Activated CD4-positive, CD25-positive, alpha-beta regulatory T cell treated with anti-CD3 and anti-CD28 coated beads, Interleukin-2, amount 50 U/mL, for 16 hours (primary cell): Measurements from ENCODE around the gene BGLAP.

Source experiments
- DNase-seq: peaks from one replicate; pipeline ENCODE4 v3.0.0-alpha.2; 2020; ENCODE audit warnings: low read depth, low spot score

The BGLAP gene

DNA sequence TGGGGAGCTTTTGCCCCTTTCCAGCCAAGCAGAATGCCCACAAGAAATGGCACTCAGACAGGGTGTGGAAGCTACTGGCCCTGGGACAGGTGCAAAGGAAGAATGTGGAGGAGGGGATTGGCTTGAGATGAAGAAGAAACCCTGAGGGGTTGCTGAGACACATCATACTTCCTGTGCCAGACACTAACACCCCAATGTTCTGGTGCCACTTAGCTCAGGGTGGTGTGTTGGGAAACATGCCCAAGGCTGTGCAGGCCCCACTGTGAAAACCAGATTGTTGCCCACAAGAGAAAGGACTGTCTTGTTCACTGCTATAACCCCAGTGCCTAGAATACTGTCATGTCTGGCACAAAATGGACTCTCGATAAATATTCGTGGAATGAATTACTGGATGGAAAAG, 15.7 kb downstream of the BGLAP start:
- no peak for DNase-seq

GRCh38 chr1:156258859-156259258, 16.9 kb downstream of the BGLAP start:
- DNase-seq: no peak

GRCh38 chr1:156259805-156260204, 17.8 kb downstream of the BGLAP start:
- DNase-seq: no peak

- DNase-seq: no peak
These were observed 18.9 kb downstream of the BGLAP start for GRCh38 chr1:156260896-156261295.

DNA sequence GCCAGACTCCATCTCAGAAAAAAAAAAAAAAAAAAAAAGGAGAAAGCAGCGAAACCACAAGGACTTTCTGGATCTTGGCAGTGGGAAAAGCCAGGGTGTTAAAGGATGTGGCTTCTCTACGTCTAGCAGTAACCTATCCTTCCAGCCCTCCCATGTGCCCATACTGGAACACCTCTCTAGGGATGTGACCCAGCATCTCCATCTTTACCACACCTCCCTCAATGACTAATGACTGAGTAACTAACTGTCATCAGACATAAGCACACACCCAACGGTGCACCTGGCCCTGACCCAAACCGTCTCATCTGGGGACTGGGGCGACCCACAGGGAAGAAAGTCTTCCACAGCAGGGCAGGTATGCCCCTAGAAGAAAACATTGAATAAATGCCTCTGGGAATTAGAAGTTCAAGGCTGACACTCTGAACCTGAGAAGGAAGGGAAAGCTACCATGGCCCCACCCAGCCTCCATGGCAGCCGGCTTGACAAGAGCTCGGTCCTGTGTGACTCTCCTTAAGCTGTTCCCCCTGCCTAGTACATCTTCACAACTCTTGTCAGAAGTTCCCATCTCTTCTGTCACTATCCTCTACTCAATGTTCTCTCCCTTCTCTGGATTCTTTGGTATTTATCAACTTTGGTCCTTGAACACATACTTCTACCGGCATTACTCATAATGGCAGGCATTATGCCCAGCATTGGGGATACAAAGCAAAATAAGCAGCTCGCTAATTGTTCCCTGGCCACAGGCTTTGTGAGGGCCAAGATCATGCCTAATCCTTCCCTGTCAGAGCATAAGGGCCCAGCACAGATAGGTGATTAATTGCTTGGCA, 20.7 kb downstream of the BGLAP start:
- DNase-seq: no peak

DNA sequence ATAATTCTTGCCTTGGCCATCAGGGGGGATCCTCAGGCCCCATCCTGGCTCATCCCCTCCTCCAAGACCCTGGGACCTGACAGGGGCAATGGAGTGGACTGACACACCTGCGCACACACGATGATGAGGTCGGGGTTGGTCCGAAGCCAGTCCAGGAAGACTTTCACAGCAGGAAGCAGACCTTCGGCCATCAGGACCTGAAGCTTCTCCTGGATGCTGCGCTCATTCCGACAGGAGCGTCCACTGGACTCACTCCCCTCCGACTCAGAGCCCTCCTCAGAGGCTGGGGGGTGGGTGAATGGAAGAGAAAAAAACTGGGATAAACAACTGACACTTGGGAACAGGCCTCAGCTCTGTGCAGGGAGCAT, 21.3 kb downstream of the BGLAP start:
- no peak for DNase-seq

DNA sequence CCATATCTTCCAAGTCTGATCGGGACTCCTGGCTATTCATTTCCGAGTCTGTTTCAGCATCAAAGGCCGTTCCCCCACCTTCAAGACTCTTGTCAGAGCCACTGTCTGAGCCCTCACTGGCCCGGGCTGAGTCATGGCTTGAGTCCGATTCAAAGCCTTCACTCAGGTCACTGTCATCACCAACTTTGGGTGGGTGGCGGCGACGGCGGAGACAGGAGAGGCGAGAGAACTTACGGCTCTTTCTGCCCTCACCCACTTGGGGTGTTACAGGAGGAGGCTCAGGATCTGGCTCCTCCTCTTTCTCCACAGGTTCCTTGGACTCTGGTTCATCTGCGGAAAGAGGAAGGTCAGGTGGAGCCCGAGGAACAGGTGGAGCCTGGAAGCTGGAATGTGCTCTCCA, 24.1 kb downstream of the BGLAP start:
- DNase-seq: no peak

DNA sequence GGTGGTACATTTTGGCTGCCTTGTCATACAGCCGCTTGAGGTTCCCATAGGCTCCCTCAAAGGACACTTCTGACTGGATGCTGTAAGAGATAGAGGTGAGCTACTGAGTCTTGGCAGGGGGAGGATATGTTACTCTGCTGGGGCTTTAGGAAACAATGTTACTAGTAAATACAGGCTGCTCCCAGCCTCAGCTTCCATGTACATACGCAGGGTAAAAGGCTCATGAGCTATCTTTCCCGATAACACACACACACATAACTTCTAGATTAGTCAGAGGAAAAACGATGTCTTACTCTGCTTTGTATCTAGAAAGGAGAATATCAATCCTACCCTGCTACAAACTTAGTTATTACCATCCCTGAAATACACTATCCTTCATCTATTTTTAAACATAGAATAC, 26.4 kb downstream of the BGLAP start:
- DNase-seq: no peak

DNA sequence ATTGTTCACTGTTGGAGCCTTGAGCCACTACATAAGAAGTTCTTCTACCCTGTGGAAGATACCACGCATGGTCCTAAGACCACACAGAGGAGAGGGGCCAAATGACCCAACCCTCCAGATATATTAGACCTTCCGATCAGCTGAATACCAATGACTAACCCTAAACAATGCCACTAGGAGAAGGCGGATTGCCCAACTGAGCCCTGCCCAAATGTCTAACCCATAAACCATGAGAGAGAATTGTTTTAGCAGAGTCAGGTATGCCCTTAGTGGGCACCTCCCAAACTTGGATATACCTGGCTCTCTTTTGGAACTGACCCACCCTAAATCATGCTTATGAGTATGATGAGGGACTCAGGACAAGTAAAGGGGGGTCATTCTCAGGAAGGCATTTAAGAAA, 28.3 kb downstream of the BGLAP start:
- DNase-seq: no peak

DNA sequence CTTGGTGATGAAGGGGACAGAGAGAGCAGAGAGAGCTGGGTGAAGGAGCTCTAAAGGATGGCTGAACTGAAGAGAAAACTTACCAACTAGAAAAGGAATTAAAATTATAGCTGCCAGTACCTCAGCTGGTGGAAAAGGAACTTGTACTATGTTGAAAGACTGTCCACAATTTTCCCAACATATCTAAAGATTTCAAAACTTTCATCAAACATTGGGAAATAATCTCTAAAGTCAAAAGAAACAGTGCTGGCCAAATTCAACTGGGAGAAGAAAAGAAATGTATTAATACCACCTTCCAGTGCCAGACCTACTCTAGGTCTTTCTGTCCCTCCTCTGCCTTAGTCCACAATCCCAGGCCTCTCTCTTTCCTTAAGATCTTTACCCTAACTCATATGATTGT, 34.5 kb downstream of the BGLAP start:
- DNase-seq: no peak

- DNase-seq: no peak
These were observed 35.0 kb downstream of the BGLAP start for GRCh38 chr1:156276966-156277381.

DNA sequence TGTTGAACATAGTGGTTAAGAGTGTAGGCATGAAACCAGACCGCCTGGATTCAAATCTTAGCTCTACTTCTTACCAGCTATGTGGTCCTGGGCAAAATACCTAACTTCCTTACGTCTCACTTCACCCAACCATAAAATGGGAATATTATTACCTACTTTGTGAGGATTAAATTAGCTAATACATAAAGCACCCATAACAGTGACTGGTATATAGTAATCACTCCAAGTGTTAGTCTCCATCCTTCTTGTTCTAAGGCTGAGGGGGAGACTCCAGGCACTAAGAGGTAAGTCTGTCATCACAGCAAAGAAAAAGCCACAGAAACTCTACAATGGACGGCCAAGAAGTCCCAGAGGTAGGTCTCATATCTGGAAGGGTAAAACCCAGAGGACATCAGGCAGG, 37.9 kb downstream of the BGLAP start:
- DNase-seq: no peak

GRCh38 chr1:156281281-156281680, 39.3 kb downstream of the BGLAP start:
- DNase-seq: no peak

DNA sequence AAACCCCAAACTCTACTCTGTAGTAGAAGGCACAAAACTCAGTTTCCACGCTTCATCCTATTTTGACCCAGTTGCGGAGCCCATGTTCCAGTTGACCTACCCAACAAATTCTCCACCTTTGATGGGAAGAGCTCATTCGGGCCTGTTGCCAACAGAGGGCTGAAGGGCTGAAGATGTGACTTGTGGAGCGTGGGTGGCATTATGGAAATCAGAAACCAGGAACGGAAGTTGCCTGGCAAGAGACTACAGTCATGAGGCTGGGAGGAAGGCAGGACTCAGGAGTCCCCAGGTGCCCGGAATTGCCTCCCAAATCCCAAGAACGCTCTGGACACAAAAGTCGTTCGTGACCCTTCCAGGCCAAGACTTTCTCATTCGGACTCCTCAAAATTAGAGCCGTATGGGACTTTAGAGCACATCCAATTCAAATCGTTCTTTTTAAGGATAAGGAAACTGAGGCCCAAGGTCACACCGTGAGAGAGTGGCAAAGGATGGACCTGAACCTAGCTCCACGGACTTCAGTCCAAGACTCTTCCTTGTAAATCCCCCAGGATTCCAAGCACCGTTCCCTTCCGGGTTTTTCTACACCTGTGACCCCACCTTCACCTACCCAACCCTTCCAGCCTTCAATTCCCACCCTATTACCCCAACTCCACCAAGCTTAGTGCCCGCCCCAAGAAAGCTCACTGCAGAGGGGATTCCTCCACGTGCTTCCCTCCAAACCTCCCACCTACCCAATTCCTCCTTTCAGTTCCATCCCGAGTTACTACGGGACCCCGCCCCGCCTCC, 39.9 kb downstream of the BGLAP start:
- DNase-seq: no peak

GRCh38 chr1:156282479-156283222, 40.7 kb downstream of the BGLAP start, which contains the start of gene SMG5:
TSS of gene SMG5 (minus strand) at chr1:156282825. CDS start at chr1:156282680, 145 bp downstream.
- peak; percentile 88 for DNase-seq

- DNase-seq: no peak
These were observed 41.5 kb downstream of the BGLAP start for GRCh38 chr1:156283521-156283920.

GRCh38 chr1:156284112-156284511, 42.1 kb downstream of the BGLAP start, which contains the start of gene TMEM79:
TSS of gene TMEM79 (plus strand) at chr1:156284325. CDS start at chr1:156285227, 902 bp downstream.
- DNase-seq: no peak

- DNase-seq: no peak
These were observed 42.8 kb downstream of the BGLAP start for GRCh38 chr1:156284757-156285156.

- DNase-seq: no peak
These were observed 43.5 kb downstream of the BGLAP start for GRCh38 chr1:156285437-156285836.

- no peak for DNase-seq
These were observed 44.1 kb downstream of the BGLAP start for GRCh38 chr1:156286061-156286460.

GRCh38 chr1:156289857-156290256, 47.9 kb downstream of the BGLAP start:
- DNase-seq: no peak
